ENCODE data around the gene SNX14.
"Not testable (repeated sequence)": the region's sequence is repeated elsewhere in the genome, so short reads cannot be mapped to it uniquely, and the experiment has no call there.

SNX14 gene

GRCh38 chr6:85593438-85594196 lies at the start of gene SNX14:
Gene SNX14, minus strand, starts transcription at chr6:85593858. Its CDS starts 140 bp downstream, at chr6:85593718.
- ATAC-seq (replicated peaks) (peak; percentile 87 to 92), DNase-seq (peak; percentile 93)
- Mint-ChIP-seq H3K36me3 (peaks cover 17 to 31% of the 10 kb centered on the region in 2 donors), H3K4me3 (peak within 1 kb of the TSS; percentile 97), H3K4me1 (peaks cover 17 to 41% of the 10 kb centered on the region in 2 donors), H3K27me3 (no peaks in the 10 kb centered on the region), H3K9me3 (no peaks in the 10 kb centered on the region), H3K27ac (peak within 1 kb of the TSS; percentile 98)

- Mint-ChIP-seq H3K4me3 (peak within 1 kb of the TSS; percentile 88 to 94), H3K4me1 (peaks cover 30 to 44% of the 10 kb centered on the region in 2 donors), H3K27me3 (no peaks in the 10 kb centered on the region), H3K9me3 (peaks cover 3 to 4% of the 10 kb centered on the region in 2 donors), H3K36me3 (peaks cover 40 to 50% of the 10 kb centered on the region in 2 donors), H3K27ac (peak within 1 kb of the TSS; percentile 100)
- DNase-seq (peak; percentile 99), ATAC-seq (replicated peaks) (peak; percentile 76 to 84)
These were observed 49.3 kb upstream of the SNX14 start, which contains the start of gene SYNCRIP for GRCh38 chr6:85642774-85643536. Gene SYNCRIP, minus strand, starts transcription at chr6:85642886. Its CDS starts 1,447 bp downstream, at chr6:85641439.

- peak overlapping the region; percentile 100 for H3K27ac Mint-ChIP-seq
- ATAC-seq (replicated peaks) (peak; percentile 7 to 11), DNase-seq (peak; percentile 46)
- H3K9me3 Mint-ChIP-seq, result peaks cover 3 to 4% of the 10 kb centered on the region in 2 donors
- H3K4me3 Mint-ChIP-seq, result peak overlapping the region; percentile 88 to 94
- H3K27me3 Mint-ChIP-seq, result no peaks in the 10 kb centered on the region
- peaks cover 32 to 44% of the 10 kb centered on the region in 2 donors for H3K4me1 Mint-ChIP-seq
- H3K36me3 Mint-ChIP-seq, result peaks cover 44 to 59% of the 10 kb centered on the region in 2 donors
These were observed 48.5 kb upstream of the SNX14 start for GRCh38 chr6:85641897-85642773.

GRCh38 chr6:85641522-85641896 lies 47.9 kb upstream of the SNX14 start:
- ATAC-seq (replicated peaks) (no peak), DNase-seq (no peak)
- H3K4me1 Mint-ChIP-seq, result peaks cover 32 to 44% of the 10 kb centered on the region in 2 donors
- peaks cover 48 to 62% of the 10 kb centered on the region in 2 donors for H3K36me3 Mint-ChIP-seq
- H3K27me3 Mint-ChIP-seq, result no peaks in the 10 kb centered on the region
- H3K4me3 Mint-ChIP-seq, result peak overlapping the region; percentile 88 to 94
- peak overlapping the region; percentile 100 for H3K27ac Mint-ChIP-seq
- H3K9me3 Mint-ChIP-seq, result peaks cover 3 to 4% of the 10 kb centered on the region in 2 donors

- ATAC-seq (replicated peaks) (no peak), DNase-seq (no peak)
- H3K27me3 Mint-ChIP-seq, result no peaks in the 10 kb centered on the region
- H3K36me3 Mint-ChIP-seq, result peaks cover 49 to 63% of the 10 kb centered on the region in 2 donors
- H3K4me3 Mint-ChIP-seq, result peak overlapping the region; percentile 88 to 94
- H3K27ac Mint-ChIP-seq, result peak overlapping the region; percentile 100
- peaks cover 32 to 43% of the 10 kb centered on the region in 2 donors for H3K4me1 Mint-ChIP-seq
- peaks cover 3 to 4% of the 10 kb centered on the region in 2 donors for H3K9me3 Mint-ChIP-seq
These were observed 47.2 kb upstream of the SNX14 start for GRCh38 chr6:85640821-85641220.

GRCh38 chr6:85637579-85637978 lies 43.9 kb upstream of the SNX14 start:
- no peaks in the 10 kb centered on the region for H3K9me3 Mint-ChIP-seq
- H3K27ac Mint-ChIP-seq, result peak overlapping the region; percentile 22

GRCh38 chr6:85632164-85632942 lies 38.7 kb upstream of the SNX14 start:
- Mint-ChIP-seq H3K36me3 (peaks cover 44 to 56% of the 10 kb centered on the region in 2 donors), H3K4me1 (peaks cover 13 to 33% of the 10 kb centered on the region in 2 donors), H3K27ac (no peak overlapping the region), H3K4me3 (no peak overlapping the region), H3K27me3 (no peaks in the 10 kb centered on the region), H3K9me3 (no peaks in the 10 kb centered on the region)
- ATAC-seq (replicated peaks) (no peak), DNase-seq (no peak)

More at GRCh38 chr6:85637579-85637978, 43.9 kb upstream of the SNX14 start:
- DNase-seq (no peak), ATAC-seq (replicated peaks) (no peak)
- no peaks in the 10 kb centered on the region for H3K27me3 Mint-ChIP-seq
- H3K4me3 Mint-ChIP-seq, result no peak overlapping the region
- peaks cover 56 to 71% of the 10 kb centered on the region in 2 donors for H3K36me3 Mint-ChIP-seq
- H3K4me1 Mint-ChIP-seq, result peaks cover 24 to 44% of the 10 kb centered on the region in 2 donors

- H3K27ac Mint-ChIP-seq; H3K4me3 Mint-ChIP-seq; H3K27me3 Mint-ChIP-seq; DNase-seq; ATAC-seq (replicated peaks); H3K9me3 Mint-ChIP-seq: not testable (repeated sequence)
- H3K36me3 Mint-ChIP-seq, result peaks cover 39 to 54% of the 10 kb centered on the region in 2 donors
- peaks cover 12 to 33% of the 10 kb centered on the region in 2 donors for H3K4me1 Mint-ChIP-seq
These were observed 37.5 kb upstream of the SNX14 start for GRCh38 chr6:85631117-85631516.

GRCh38 chr6:85628353-85628752 lies 34.7 kb upstream of the SNX14 start:
- H3K4me3 Mint-ChIP-seq, result no peak overlapping the region

GRCh38 chr6:85620308-85620707 lies 26.6 kb upstream of the SNX14 start:
- Mint-ChIP-seq H3K4me3 (no peak overlapping the region), H3K27me3 (no peaks in the 10 kb centered on the region), H3K4me1 (peaks cover 10 to 12% of the 10 kb centered on the region in 2 donors), H3K9me3 (no peaks in the 10 kb centered on the region), H3K27ac (no peak overlapping the region), H3K36me3 (peaks cover 41 to 64% of the 10 kb centered on the region in 2 donors)
- ATAC-seq (replicated peaks) (no peak), DNase-seq (no peak)

More at GRCh38 chr6:85628353-85628752, 34.7 kb upstream of the SNX14 start:
- no peaks in the 10 kb centered on the region for H3K27me3 Mint-ChIP-seq
- no peaks in the 10 kb centered on the region for H3K9me3 Mint-ChIP-seq
- H3K36me3 Mint-ChIP-seq, result peaks cover 42 to 63% of the 10 kb centered on the region in 2 donors
- H3K27ac Mint-ChIP-seq, result no peak overlapping the region
- DNase-seq (no peak), ATAC-seq (replicated peaks) (no peak)
- H3K4me1 Mint-ChIP-seq, result peaks cover 21 to 41% of the 10 kb centered on the region in 2 donors

- Mint-ChIP-seq H3K27me3 (no peaks in the 10 kb centered on the region), H3K4me1 (peaks cover 5 to 10% of the 10 kb centered on the region in 2 donors), H3K9me3 (no peaks in the 10 kb centered on the region), H3K36me3 (peaks cover 26 to 41% of the 10 kb centered on the region in 2 donors), H3K4me3 (peak overlapping the region in 1 of 2 donors; percentile 37), H3K27ac (peak overlapping the region; percentile 57)
- no peak for DNase-seq
- ATAC-seq (replicated peaks), result no peak
These were observed 21.1 kb upstream of the SNX14 start for GRCh38 chr6:85614780-85615179.

GRCh38 chr6:85612690-85613474 lies 19.2 kb upstream of the SNX14 start:
- H3K4me3 Mint-ChIP-seq, result no peak overlapping the region
- H3K27me3 Mint-ChIP-seq, result no peaks in the 10 kb centered on the region
- peaks cover 23 to 39% of the 10 kb centered on the region in 2 donors for H3K36me3 Mint-ChIP-seq
- no peak overlapping the region for H3K27ac Mint-ChIP-seq
- DNase-seq, result no peak
- peaks cover 5 to 6% of the 10 kb centered on the region in 2 donors for H3K4me1 Mint-ChIP-seq
- no peak for ATAC-seq (replicated peaks)
- no peaks in the 10 kb centered on the region for H3K9me3 Mint-ChIP-seq

Data from stimulated activated naive B cell treated with anti-CD40 and anti-IgM and Interleukin-4, amounts not matched to agents 10 μg/mL and 1 μg/mL and 100 μg/mL, for 72 hours (primary cell).